SU-DHL-6 (cell line): ENCODE results near the gene ATP2B2.

Experiments
- CTCF ChIP-seq: fragments of 200-600 bp; sonication (generic); IDR thresholded peaks from one replicate; pipeline ENCODE4 v1.5.1; 2017; ENCODE audit warnings: antibody characterized with exemption, mild to moderate bottlenecking, low read length, moderate library complexity; ENCODE audit not compliant: insufficient read depth, poor library complexity, severe bottlenecking
- EZH2phosphoT487 ChIP-seq: fragments of 200-600 bp; sonication (generic), shearing (Covaris generic); conservative IDR thresholded peaks from 2 replicates; pipeline ENCODE4 v1.6.1; 2018; ENCODE audit warnings: mild to moderate bottlenecking, antibody characterized with exemption, low read length, moderate library complexity, mixed read lengths

GRCh38 chr3:10359761-10360161 is 145.6 kb downstream of the ATP2B2 start:
- no peak for TF ChIP-seq CTCF
- no peak for TF ChIP-seq EZH2phosphoT487
